Mesothelial cell of epicardium (in vitro differentiated cells): ENCODE data around the gene KLK1. TPM values are rescaled to one million over a fixed set of nuclear protein-coding genes. Genes with fewer than 3 reads are reported as not detected.

Experiments
- DNase-seq, 2 experiments: peaks; one replicate each; pipeline ENCODE4 v3.0.0; 2021; ENCODE audit warnings: low spot score in 2 of 2; ENCODE audit not compliant: unreplicated experiment in 2 of 2
- H3K27ac Mint-ChIP-seq: 2 replicates; pipeline ENCODE4 v1.8.0; 2021; ENCODE audit warnings: mixed read lengths
- H3K27me3 Mint-ChIP-seq: 2 replicates; pipeline ENCODE4 v1.8.0; 2021; ENCODE audit warnings: low read depth, mixed read lengths
- H3K36me3 Mint-ChIP-seq: 2 replicates; pipeline ENCODE4 v1.8.0; 2021; ENCODE audit warnings: mixed read lengths
- H3K4me1 Mint-ChIP-seq: 2 replicates; pipeline ENCODE4 v1.8.0; 2021; ENCODE audit warnings: mixed read lengths
- H3K4me3 Mint-ChIP-seq: 2 replicates; pipeline ENCODE4 v1.8.0; 2021; ENCODE audit warnings: mild to moderate bottlenecking, moderate library complexity, mixed read lengths
- H3K9me3 Mint-ChIP-seq: 2 replicates; pipeline ENCODE4 v1.8.0; 2021; ENCODE audit warnings: mixed read lengths
- total RNA-seq: library from RNA; stranded (reverse); gene quantifications from 3 replicates; pipeline ENCODE4 v1.2.1, GENCODE V29; 2021
- TF ChIP-seq, protein P1 (sequence below): fragments of 200-600 bp; sonication (generic); IDR thresholded peaks from one replicate; pipeline ENCODE4 v1.5.0; 2021; ENCODE audit warnings: antibody characterized with exemption; ENCODE audit not compliant: unreplicated experiment

Gene KLK1
- total RNA-seq, 1 donor from 2014 or later = 0.40 TPM

DNA sequence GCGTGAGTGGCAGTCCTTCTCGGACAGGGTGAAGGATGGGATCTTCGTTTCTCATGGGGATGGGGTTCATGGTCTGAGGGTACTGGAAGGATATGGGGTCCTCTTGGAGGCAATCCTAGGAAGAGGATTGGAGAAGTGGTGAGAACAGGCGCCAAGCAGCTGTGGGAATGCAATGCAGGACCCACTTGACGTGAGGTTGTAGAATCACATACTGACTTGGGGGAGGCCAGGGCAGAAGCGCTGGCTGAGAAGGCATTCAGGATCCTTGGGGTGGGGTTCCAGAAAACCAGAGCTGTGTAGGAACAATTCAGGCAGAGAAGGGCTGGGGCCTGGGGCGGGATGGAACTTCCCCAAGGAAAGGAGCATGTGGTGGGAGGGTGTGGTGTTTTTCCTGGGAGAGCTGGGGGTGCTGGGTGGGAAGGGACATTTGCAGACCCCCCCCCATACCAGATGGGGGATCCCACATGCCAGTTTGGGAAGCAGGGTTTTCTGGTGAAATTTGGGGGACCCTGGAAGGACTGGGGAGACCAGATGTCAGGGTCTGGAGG lies 852 bp downstream of the KLK1 start:
- Mint-ChIP-seq H3K4me1 (peaks cover 16% of the 10 kb centered on the region), H3K4me3 (no peak overlapping the region), H3K27ac (no peak overlapping the region), H3K27me3 (peaks cover 86% of the 10 kb centered on the region), H3K9me3 (no peaks in the 10 kb centered on the region), H3K36me3 (no peaks in the 10 kb centered on the region)
- DNase-seq = no peak
- TF ChIP-seq, protein P1, sequence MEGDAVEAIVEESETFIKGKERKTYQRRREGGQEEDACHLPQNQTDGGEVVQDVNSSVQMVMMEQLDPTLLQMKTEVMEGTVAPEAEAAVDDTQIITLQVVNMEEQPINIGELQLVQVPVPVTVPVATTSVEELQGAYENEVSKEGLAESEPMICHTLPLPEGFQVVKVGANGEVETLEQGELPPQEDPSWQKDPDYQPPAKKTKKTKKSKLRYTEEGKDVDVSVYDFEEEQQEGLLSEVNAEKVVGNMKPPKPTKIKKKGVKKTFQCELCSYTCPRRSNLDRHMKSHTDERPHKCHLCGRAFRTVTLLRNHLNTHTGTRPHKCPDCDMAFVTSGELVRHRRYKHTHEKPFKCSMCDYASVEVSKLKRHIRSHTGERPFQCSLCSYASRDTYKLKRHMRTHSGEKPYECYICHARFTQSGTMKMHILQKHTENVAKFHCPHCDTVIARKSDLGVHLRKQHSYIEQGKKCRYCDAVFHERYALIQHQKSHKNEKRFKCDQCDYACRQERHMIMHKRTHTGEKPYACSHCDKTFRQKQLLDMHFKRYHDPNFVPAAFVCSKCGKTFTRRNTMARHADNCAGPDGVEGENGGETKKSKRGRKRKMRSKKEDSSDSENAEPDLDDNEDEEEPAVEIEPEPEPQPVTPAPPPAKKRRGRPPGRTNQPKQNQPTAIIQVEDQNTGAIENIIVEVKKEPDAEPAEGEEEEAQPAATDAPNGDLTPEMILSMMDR = no peak

DNA sequence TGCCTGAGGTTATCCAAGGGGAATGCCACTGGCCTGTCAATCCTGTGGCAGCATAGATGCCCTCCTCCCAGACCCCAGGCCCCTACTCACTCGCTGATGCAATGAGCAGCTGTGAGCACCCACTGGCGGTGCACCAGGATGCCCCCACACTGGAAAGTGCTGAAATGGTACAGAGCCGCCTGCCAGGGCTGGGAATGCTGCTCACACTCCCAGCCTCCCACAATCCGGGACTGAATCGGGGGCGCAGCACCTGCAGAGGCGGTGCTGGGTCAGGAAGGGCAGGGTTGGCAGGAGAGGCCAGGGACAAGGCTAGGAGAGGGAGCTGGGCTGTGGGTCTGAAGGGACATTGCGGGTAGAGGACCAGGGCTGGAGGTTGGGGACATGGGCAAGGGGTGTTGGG lies 2.0 kb downstream of the KLK1 start:
- DNase-seq = no peak
- Mint-ChIP-seq H3K9me3 (no peaks in the 10 kb centered on the region), H3K27me3 (peaks cover 89% of the 10 kb centered on the region), H3K4me1 (peaks cover 16% of the 10 kb centered on the region), H3K4me3 (no peak overlapping the region), H3K36me3 (no peaks in the 10 kb centered on the region), H3K27ac (no peak overlapping the region)
- TF ChIP-seq, protein P1 = no peak

DNA sequence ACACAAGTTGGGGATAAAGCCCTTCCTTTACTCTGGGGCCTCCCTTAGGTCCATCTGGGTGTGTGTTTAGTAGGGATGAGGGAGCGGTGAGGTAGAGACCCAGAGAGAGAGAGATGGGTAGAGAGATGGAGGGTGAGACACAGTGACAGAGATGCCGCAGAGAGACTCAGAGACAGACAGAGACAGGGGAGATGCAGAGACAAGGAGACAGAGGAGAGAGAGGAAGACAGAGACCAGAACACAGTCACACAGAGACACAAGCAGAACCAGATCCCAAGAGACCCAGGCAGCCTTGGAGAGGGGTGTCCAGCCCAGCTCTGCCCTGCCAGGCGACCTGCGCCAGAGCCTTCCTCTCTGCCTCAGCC lies 2.4 kb downstream of the KLK1 start:
- Mint-ChIP-seq H3K9me3 (peaks cover 2% of the 10 kb centered on the region), H3K27ac (no peak overlapping the region), H3K27me3 (peaks cover 90% of the 10 kb centered on the region), H3K4me3 (no peak overlapping the region), H3K36me3 (no peaks in the 10 kb centered on the region), H3K4me1 (peaks cover 16% of the 10 kb centered on the region)
- DNase-seq = no peak
- TF ChIP-seq, protein P1 = no peak

DNA sequence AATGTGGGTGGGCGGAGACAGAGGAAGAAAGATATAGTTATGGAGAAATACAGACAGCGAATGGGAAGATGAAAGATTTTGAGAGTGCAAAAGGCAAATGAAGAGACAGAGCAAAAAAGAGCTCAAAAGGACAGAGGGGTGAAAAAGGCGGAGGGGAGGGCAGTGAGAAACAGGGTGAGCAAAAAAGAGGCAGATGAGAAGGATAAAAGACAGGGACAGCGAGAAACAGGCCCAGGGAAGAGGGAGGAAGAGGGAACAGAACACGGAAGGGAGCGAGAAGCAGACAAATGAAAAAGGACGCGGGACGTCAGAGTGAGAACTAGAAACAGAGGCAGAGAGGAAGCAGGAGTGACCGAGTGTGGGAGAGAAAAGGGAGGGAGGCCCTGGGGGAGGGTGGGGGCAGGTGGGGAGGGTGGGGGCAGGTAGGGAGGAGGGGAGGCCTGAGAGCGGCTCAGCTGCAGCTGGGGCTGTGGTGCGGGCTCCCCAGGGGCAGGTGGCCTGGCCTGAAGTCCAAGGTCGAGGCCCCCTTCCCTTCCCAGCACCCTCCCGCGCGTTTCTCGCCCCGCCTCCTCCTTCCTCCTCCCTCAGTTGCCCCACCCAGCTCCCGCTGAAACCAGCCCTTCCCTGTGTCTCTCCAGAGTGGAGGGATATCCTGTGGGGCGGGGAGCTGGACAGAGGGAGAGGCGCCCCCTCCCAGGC lies 2.9 kb downstream of the KLK1 start:
- Mint-ChIP-seq H3K9me3 (peaks cover 4% of the 10 kb centered on the region), H3K4me1 (peaks cover 16% of the 10 kb centered on the region), H3K27me3 (peaks cover 92% of the 10 kb centered on the region), H3K36me3 (no peaks in the 10 kb centered on the region), H3K4me3 (peak overlapping the region; percentile 29), H3K27ac (no peak overlapping the region)
- no peak for DNase-seq
- TF ChIP-seq, protein P1 = no peak

DNA sequence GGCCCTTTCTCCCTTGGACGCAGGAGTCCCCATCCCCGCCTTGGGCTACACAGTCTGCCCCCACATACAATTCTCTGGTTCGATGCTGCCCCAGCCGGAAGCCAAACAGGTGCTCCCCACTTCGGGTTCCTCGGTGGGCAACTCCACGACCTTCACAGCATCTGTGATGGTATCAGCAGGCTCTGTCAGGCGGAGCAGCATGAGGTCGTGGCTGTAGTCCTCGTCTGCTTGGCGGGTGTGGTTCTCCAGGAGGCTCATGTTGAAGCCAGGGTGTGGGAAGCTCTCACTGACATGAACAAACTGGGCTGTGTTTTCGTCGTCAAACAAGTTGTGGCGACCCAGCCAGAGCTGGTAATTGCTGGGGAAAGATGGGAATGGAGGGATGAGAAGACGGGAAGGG lies 3.5 kb downstream of the KLK1 start:
- Mint-ChIP-seq H3K27me3 (peaks cover 96% of the 10 kb centered on the region), H3K4me3 (peak overlapping the region; percentile 29), H3K9me3 (peaks cover 4% of the 10 kb centered on the region), H3K4me1 (peaks cover 16% of the 10 kb centered on the region), H3K36me3 (no peaks in the 10 kb centered on the region), H3K27ac (no peak overlapping the region)
- TF ChIP-seq, protein P1 = no peak
- no peak for DNase-seq
